ENCODE results near the gene MIPEP.

MIPEP gene

DNA sequence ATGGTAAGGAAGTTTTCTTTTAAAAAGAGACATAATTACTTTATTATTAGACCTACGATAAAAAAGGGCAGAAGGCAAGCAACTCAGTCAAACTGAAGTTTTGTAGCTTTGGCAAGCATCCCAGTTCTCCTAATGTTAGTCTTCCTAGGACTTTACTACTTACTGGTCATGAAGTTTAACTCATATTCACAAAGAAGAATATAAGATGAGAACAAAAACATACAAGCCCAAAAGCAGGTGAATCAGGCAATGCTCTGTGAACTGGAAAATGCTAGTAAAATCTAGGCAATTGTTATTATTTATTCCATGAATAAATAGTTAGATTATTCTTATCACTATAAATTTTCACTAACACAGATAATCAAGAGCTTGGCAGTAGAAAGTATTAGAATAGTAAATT, 85.0 kb downstream of the MIPEP start:
- DNase-seq = no peak

DNA sequence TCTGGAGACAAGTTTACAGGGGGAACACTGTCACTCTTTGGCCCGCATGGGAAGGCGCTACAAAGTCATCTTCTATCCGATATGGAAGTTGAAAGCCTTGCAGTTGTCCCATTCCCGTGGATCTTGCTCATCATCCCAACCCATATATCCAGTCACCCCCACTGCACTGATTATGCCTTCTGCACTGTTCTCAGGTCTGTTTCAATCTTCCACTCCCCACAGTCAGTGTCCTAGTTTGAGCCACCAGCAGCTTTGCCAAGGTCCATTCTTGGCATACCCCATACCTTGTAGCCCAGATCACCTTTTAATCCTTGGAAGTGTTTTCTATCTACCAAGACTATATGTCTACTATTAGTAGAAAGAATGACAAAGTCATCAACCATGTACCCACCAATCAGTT, 88.1 kb downstream of the MIPEP start:
- no peak for DNase-seq

DNA sequence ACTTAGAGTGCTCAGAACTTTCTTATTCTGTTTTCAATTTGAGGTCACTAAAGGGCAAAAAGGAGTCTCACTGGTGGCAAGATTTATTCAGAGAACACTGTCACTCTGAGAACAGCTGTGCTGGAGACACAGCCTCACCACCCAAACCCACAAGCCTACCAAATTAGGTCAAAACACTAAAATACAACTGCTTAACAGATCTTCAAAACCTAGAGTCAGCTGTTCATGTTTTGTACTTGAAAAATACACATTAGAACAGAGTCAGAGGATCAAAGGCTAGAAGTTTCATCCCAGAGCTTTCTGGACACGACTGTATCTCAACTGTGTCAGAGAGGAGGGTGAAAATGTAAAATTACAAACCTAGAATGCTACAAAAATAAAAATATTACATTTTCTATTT, 89.3 kb downstream of the MIPEP start:
- DNase-seq = no peak

DNA sequence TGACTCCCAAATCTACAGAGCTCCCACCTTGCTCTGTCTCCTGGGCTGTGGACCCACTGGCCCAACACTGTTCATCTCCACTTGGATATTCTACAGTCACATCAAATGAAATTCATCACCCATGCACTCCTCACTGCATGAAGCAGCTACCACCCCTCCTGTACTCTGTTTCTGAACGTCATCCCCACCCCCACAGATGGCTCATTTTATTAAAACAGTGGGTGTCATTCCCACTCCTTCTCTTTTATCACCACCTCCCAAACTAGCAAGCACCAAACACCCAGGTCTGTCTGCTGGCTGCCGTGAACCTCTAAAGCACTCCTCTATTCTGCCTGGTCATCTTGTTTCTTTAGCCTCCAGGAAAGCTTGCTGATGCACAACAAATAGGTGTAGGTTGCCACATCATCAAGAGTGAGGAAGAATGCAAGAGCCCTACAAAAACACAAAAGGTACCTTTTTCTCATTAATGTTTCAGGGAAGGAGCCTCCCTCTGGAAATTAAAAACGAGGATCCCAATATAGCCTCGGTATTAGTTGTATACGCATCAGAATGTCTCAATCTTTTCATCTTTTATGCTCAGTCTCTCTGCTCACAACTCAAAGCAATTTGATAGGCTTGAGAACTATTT, 91.8 kb downstream of the MIPEP start:
- DNase-seq = no peak

DNA sequence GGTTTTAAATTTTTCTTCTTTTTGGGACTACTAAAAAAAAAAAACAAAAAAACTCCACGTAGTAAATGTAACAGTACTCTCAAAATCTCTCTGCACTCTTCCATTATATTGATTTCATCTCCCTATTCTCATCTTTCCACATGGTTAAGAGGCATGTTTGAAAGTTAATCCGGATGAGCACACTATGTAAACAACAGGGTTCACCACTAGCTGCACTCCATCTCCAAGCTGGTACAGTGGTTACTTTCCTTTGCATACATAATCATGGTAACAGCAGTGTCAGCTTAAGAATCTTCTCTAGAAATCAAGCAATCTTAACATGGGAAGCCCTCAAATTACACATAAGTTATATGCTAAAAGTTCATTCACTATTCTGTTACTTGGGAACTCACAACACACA, 92.6 kb downstream of the MIPEP start:
- no peak for DNase-seq

DNA sequence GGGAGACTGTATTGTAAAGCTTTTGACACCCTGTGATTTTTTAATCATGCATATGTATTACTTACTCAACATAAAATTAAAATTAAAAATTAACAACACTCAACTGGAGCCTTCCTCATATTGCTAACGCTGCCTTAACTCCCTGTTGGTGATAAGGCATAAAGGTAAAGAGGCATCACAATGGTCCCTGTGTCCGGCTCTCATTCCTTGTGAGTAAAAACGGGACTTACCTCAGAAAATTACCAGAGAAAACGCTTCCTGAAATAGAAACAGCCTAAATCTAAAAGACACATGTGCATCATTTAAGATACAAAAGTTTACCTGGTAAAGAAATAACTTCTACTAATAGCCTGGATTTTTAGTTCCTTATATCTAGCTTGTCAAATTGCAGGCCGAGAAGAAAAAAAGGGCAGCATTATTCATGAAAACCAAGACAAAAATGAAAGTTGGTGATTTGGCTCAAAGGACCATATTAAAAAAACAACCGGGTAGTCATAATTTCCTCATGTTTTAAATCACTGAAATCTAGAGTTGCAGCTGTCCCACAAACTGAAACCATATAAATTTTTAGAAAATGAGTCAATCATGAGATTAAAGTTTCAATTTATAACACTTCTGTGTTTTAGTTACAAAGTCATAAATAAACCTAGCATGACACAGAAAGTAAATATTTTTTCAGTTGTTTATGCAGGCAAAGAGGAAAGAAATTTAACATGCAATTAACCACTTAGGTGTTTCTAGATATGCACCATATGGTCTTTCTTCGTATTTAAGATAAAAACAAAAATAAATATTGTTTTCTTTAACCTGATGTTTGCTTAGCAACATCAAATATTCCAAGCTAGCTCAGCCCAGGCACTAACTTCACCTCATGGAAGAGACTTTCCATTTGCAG, 94.7 kb downstream of the MIPEP start:
- no peak for DNase-seq

DNA sequence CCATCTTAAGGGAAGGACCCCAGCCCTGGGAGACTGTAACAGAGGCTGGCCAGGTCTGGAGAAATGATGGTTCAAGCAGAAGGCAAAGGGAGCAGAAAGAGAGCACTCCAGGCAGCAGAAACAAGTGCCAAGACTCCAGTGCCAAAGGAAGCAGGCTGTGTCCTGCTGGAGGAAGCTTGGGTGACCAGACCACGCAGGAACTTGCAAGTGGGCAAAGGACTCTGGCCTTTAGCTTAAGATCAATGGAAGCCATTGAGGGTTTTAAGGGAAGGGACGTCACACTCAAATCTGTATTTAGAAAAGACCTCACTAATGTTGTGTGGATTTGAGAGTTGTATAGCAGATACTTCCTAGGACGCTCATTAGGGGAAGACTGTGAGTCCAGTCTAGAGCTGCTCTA, 95.5 kb downstream of the MIPEP start:
- no peak for DNase-seq

DNA sequence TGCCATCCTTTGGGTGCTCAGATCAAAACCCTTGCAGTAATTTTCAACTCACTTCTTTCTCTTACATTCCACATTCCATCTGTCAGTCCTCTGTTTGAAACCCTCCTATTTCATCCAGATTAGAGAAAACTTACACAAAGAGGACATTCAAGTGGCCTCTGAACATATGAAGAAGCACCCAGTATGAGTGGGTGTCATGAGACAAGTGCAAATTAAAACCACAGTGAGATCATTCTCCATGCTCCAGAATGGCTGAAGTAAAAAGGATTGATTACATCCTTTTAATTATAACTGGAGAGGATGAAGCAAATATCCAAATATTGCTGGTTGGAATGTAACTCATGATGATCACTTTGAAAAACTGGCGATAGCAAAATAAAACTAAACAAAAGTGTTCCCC, 96.5 kb downstream of the MIPEP start:
- no peak for DNase-seq

DNA sequence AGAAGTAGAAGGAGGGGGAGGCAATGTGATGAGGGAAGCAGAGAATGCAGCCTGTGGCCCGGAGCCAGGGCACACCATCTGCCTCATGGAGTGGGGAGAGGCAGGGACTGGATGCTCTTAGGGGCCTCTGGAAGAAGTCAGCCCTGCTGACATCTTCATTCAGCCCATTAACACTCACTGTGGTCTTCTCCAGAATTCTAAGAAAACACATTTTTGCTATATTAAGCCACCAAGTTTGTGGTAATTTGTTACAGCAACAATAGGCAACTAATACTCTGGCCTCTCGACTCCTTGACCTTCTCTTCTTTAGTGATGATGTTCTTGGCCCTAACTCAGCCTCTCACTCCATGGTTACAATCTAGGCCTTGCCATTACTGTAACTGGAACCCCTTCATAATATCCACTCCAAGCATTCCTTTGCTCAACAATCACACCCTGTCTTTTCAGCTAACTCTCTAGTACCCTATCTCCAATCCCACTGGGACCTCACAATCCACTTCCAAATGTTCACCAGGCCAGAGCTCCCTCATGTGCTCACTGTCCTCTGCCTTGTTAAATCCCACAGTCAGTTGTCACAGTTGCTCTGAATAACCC, 98.5 kb downstream of the MIPEP start:
- DNase-seq = no peak

DNA sequence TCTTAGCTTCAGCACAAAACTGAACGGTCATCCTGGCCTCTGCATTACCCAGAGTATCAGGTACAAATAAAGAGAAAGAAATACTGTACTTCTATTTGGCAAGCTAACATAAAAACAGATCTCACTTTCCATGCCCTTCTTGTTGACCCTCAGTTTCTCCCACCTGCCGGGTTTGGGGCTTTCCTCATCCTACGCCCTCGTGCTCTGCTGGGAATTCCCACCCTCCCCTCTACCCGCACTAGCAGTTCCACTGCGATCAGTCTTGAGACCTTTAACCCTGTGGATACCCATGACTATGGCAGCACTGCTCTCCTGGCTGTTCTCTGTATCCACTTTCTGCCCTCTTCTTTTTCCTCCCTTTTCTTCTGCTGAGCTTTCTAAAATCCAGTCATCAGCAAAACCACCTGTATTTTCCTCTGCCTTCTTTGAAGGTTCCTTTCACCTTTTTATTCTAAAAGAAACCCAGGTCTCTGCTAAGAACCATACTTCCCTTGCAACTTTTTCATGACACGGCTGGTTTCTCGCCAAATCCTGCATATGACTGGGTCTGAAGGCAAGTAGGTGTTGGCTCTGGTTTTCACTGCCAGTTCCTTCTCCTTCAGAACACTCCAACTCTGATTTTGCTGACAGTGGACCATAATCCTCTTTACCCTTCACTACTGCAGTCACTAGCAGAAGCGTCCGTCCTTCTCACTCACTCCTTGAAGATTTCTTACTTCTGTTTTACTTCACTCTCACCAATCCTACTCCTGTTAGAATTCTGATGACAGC, 99.4 kb downstream of the MIPEP start:
- DNase-seq = no peak

DNA sequence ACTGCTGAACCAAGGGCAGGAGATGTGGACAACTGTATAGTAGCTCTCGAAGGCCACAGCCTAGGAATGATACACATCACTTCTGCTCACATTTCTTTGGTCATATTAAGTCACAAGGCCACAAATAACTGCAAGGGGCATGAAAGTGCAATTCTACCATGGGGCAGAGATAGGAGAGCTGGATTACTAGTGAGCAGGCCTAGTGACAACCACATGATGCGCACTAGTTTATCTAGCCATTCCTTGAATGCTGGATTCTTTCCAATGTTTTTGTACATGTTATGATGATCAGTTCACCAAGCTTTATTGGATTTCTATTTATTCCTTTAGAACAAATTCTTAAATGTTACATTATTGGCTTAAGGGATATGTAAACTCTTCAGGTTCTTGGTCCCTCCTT, 100.7 kb downstream of the MIPEP start:
- no peak for DNase-seq

DNA sequence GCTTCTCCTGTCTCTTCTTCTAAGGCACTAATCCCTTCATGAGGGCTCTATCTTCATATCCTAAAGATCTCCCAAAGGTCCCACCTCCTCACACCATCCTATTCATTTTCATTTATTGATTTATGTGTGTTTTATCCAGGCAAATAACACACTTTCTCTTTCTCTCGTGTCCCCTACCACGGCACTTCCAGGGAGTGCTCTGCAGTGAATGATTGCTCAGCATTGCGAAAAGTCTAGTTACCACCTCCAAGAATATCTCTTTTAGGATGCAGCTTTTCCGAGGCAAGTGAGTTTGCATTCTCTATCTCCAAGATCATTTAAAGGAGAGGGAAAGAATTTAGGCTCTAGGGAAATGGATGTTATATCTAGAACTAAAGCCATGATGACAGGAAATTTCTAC, 101.7 kb downstream of the MIPEP start:
- no peak for DNase-seq

DNA sequence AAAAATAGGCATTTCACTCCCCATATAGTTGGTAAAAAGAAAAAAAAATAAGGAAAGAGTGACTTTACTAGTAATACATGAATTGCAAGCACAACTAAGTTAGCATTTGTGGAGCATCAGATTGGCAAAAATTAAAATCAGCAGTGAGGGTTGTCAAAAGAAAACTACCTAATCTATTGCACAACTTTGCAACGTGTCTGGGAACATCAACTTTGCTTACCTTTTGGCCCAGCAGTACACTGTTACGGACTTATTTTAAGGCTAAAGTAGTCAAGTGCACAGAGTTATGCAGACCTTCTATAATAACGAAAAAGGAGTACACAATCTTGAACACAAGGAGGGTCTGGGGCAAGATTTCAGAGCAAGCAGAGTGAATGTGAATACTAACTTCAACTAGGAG, 102.6 kb downstream of the MIPEP start:
- no peak for DNase-seq

DNA sequence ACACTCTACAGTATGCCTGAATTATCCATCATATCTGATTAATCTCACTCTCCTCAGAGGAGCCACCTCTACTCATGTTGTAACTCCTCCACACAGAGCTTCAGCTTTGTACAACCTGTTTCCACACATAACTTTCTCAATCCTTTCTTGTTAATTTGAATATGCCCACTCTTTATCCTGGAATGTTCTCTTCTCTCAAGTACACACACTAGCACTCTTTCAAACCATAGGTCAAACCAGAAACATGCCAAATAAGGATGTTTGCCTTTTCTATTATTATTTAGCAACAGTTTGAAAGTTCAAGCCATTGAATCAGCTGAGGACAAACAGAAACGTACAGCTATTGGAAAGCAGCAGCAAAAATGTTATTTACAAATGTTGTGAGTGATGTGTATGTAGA, 110.3 kb downstream of the MIPEP start:
- no peak for DNase-seq

DNA sequence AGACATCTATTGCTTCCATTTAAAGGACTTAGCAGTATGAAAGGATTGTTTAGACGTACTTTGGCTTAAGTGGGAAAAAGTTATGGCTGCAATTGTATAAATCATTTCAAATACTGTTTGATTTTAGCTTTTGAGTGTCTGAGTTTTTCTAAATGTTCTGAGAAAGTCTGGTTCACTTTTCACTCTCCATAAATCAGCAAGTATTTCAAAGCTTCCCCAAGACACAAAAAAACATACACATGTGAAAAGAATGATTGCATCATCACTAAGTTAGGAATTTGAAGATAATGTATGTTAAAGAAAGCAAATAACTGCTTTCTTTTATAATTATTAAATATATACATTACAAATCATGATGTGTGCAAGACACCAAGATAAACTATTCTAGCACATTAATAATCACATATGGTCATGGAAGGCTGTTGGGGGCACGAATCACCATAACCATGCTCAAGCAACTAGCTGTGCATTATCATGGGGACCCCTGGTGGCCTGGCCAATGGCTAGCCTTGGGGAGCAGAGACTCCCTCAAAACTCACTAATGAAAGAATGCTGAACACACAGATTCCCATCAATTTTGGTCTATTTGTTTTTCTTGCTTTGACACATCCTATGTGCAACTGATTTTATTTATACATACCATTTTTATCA, 111.1 kb downstream of the MIPEP start:
- DNase-seq = no peak

DNA sequence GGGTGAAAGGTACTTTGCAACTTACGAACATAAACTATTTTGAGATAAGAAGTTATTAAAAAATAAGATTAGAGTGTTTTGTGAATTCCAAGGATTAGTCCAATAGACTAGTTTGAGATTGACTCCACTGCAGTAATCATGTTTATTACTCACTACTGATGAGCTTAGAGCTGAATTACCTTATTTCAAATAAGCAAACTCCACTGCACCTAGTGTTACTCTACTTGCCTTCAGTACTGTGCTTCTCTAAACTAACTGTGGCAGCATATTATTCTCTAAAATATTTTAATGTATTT, 111.7 kb downstream of the MIPEP start:
- no peak for DNase-seq

DNA sequence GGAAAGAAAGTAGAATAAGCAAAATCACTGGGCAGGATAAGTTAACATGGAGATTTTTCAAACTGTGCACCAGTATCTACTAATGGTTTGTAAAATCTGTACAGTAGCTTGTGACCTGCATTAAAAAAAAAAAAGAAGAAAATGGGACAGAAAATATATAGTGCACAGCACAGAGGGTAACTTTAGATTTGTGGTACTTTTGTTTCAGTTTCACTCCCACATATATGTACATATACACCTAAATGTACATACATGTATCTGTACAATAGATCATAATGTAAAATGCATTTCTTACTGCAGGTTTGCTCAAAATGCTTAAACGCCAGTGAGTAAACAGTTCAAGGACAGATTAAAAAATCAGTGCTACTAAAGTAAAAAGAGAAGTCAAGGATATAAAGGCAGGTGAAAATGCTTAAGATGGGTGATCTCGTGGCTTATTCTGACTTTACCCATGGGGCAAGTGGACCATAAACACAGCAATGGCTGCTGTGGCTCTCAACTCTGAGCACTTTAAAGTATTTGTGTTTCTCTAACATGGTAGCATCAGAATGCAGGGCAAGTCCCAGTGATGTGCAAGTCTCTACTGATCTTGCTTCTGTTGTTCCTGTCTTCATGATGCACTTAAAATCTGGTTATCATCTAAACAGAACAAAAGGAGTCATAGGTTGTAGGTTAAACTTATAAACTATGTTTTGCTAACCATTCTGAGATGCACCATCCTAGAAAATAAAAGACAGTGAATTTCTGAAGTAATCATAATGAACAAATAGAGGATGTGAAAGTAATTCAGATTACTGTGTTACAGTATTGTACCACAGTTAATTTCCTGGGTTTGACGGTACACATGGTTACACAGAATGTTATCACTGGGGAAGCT, 112.3 kb downstream of the MIPEP start:
- DNase-seq = no peak

DNA sequence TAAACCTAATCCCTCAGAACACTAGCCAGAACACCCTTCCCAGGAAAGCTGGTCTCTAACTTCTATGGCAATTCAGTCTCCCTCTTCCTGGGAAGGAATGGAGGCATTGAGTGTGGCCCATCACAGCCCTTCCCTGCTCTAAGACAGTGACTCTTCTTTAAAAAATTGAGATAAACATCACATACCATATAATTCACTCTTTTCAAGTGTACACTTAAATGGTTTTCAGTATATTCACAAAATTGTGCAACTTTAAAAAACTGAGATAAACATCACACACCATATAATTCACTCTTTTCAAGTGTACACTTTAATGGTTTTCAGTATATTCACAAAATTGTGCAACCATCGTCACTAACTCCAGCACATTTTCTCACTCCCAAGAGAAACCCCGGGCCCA, 116.5 kb downstream of the MIPEP start:
- DNase-seq = no peak

DNA sequence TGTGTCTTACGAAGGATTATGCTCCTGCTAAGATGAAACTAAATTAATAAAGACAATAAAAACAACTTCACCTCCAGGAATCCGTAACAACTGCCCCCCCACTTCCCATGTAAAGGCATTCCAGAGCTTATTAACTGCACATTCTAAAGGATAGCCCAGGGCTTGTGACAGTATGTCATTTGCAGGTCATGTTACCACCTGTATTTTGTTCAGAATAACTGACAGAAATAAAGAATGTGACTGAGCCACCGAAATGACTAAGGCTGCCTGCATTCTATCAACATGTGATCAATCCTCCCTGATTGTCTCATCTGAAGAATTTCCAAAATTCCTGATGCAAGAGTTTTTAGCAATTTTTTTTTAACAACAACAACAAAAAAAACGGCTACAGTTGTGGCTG, 117.2 kb downstream of the MIPEP start:
- no peak for DNase-seq

DNA sequence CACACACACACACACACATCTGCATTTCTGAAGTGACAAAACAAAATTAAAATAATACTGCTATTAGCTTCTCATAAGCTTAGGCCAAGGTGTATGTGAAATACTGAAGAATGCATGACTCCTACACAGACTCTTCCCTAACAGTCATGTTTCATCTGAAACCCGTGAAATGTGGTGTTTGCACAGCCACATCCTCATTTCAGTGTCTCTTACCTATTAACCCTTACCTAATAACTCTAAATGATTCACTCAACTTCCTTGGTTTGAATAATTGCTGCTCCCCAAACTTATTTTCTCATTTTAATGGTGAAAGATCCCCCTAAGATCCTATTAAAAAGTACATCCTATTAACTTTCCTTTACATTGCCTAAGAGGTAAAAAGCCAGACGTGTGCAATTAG, 117.6 kb downstream of the MIPEP start:
- no peak for DNase-seq

DNA sequence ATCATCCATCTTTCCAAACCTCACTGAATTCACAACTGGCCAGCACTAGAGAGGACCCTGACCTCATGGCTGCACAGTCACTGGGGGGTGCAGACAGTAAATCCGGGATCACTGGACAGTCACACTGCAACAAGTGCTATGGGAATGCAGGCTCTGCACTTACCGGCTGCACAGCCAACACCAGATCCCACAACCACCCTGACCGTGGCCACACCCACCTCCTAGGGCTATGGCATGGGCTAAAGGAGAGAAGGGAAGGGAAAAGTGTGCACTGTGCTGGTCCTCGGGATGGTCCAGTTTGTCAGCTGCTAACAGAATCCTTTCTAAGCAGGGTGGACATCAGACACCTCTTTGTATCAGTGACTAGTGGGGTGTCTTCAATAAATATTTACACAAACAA, 118.2 kb downstream of the MIPEP start:
- no peak for DNase-seq

DNA sequence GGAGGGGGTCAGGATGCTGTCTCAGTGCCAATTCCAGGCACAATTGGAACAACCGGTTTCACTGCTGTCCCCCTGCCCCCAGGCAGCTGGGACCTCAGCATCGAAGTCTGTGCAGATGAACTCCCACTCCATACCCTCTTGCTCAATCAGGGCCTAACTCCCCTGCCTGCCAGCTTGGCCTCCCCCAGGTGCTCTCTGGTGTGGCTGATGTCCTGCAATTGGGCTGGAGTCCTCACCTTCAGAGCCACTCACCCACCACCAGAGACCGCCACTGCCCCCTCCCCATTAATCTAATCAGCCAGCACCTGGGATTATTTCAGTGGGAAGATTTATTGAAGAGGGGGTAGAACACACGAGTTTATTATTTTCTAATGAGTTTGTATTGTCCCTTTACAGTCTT, 118.8 kb downstream of the MIPEP start:
- DNase-seq = no peak

Data from NCI-H774 (cell line).